Neural cell (in vitro differentiated cells): ENCODE data around the gene CYP26B1.

ENCODE experiments used
- CTCF ChIP-seq: fragments of 450-650 bp; IDR thresholded peaks from 2 replicates; pipeline ENCODE4 v1.5.1; 2014; ENCODE audit warnings: antibody characterized with exemption, mild to moderate bottlenecking, moderate library complexity; ENCODE audit not compliant: poor library complexity, severe bottlenecking
- EP300 ChIP-seq: fragments of 450-650 bp; conservative IDR thresholded peaks from 2 replicates; pipeline ENCODE4 v1.6.1; 2014; ENCODE audit warnings: antibody characterized with exemption, mild to moderate bottlenecking, moderate library complexity; ENCODE audit not compliant: poor library complexity, severe bottlenecking
- EZH2 ChIP-seq: fragments of 200-600, 300-800 bp; shearing (Covaris generic), sonication (generic); IDR thresholded peaks from 2 replicates; pipeline ENCODE4 v1.6.1; 2014; ENCODE audit warnings: antibody characterized with exemption, low read length, borderline replicate concordance, mild to moderate bottlenecking; ENCODE audit not compliant: insufficient read depth, poor library complexity, severe bottlenecking
- POLR2AphosphoS5 ChIP-seq: IDR thresholded peaks from 2 replicates; pipeline ENCODE4 v1.6.1; 2012
- RAD21 ChIP-seq: fragments of 450-650 bp; conservative IDR thresholded peaks from 2 replicates; pipeline ENCODE4 v1.6.1; 2014; ENCODE audit warnings: antibody characterized with exemption, mild to moderate bottlenecking, moderate library complexity
- REST ChIP-seq: IDR thresholded peaks from 2 replicates; pipeline ENCODE4 v1.6.1; 2012; ENCODE audit warnings: borderline replicate concordance
- SMC3 ChIP-seq: fragments of 450-650 bp; conservative IDR thresholded peaks from 2 replicates; pipeline ENCODE4 v1.6.1; 2014; ENCODE audit warnings: antibody characterized with exemption, mild to moderate bottlenecking, moderate library complexity; ENCODE audit not compliant: poor library complexity
- TAF1 ChIP-seq: IDR thresholded peaks from 2 replicates; pipeline ENCODE4 v1.6.1; 2012; ENCODE audit warnings: low read depth

DNA sequence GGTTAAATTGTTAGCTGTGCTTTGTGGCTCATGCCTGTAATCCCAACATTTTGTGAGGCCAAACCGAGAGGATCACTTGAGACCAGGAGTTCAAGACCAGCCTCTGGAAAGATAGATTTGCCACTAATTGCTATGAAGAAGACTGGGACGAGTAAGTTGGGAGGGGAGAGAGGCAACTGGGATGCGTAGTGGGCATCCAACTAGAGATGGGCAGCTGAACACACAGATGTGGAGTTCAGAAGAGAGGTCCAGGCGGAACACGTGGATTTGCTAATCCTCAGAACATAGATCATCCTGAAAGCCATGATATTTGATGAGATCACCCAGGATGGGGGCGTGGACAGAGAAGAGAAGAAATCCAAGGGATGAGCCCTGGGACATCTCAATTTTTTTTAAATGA, 48.7 kb downstream of the CYP26B1 start:
- no peak for TF ChIP-seq CTCF
- no peak for TF ChIP-seq RAD21
- TF ChIP-seq EP300, result no peak
- TF ChIP-seq REST, result no peak
- no peak for TF ChIP-seq EZH2
- no peak for TF ChIP-seq POLR2AphosphoS5
- TF ChIP-seq TAF1, result no peak
- no peak for TF ChIP-seq SMC3
